HepG2 (cell line): Measurements from ENCODE around the gene SUPT4H1. TPM values are rescaled to one million over a fixed set of nuclear protein-coding genes. Genes with fewer than 3 reads are reported as not detected.
A peak's percentile ranks its signal among the peaks of the same experiment; 100 is the strongest.

Source experiments
- FOXK2 ChIP-seq: fragments of 450-650 bp; IDR thresholded peaks from 2 replicates; pipeline ENCODE4 v1.6.1; 2016
- MTF2 ChIP-seq: sonication (generic); formaldehyde crosslinking; IDR thresholded peaks from 2 replicates; pipeline ENCODE4 v1.5.0; 2020; ENCODE audit warnings: missing genetic modification reagents, borderline replicate concordance
- ZNF407 ChIP-seq: sonication (generic); formaldehyde crosslinking; IDR thresholded peaks from one replicate; pipeline ENCODE4 v1.5.1; 2020; ENCODE audit warnings: mild to moderate bottlenecking, missing genetic modification reagents; ENCODE audit errors: not compliant biosample characterization
- ZNF646 ChIP-seq: sonication (generic); formaldehyde crosslinking; IDR thresholded peaks from 2 replicates; pipeline ENCODE4 v1.9.0; 2021; ENCODE audit warnings: mild to moderate bottlenecking, missing genetic modification reagents
- polyA plus RNA-seq, 8 experiments: library from polyadenylated mRNA; depleted of rRNA in 3 of 8; stranded (reverse) in 7 of 8; unstranded in 1 of 8; fragments of >200 nt; fragmentation: Illumina TruSeq in 4 of 8; extraction: Trizol in 4 of 8; gene quantifications; 2 replicates each; pipeline versions ENCODE4 v1.2.1 to v1.2.3, GENCODE V29; 2011 to 2016; ENCODE audit warnings: low read depth in 4 of 8, missing spikeins in 1 of 8, mixed read lengths in 1 of 8; ENCODE audit not compliant: insufficient read depth in 1 of 8
- total RNA-seq, 5 experiments: library from RNA; depleted of rRNA; stranded (reverse); fragments of >200 nt; fragmentation: Illumina TruSeq; extraction: Trizol; gene quantifications; 2 replicates each; pipeline ENCODE4 v1.2.3, GENCODE V29; 2016; ENCODE audit warnings: low read depth in 1 of 5

SUPT4H1 gene
- total and polyA plus RNA-seq, 2 of the 13 experiments (the other 11 are each of a cell fraction or from before 2014, with no cell fraction given): 155 to 244 TPM

- TF ChIP-seq ZNF407 (CRISPR knock-in tag) (no peak), ZNF646 (CRISPR knock-in tag) (0 out of 2 replicates have a peak, but pooled peaks have one; percentile 45), MTF2 (CRISPR knock-in tag) (peak; percentile 32; the same call in 1 of the 2 replicates), FOXK2 (peak; percentile 20; the same call in 1 of the 2 replicates)
Observed at GRCh38 chr17:58328195-58329034, 23.6 kb downstream of the SUPT4H1 start, which contains the start of gene TSPOAP1 (continued).
